Endothelial cell of umbilical vein (primary cell): Measurements from ENCODE around the gene GNGT2. TPM values are rescaled to one million over a fixed set of nuclear protein-coding genes. Genes with fewer than 3 reads are reported as not detected.

Source experiments
- BruUV-seq: library from RNA; stranded (reverse); fragments of 400-500 nt; replicated peaks from 2 replicates; lab custom pipeline; 2021; lab: Mats Ljungman, UMichigan
- CTCF ChIA-PET: fragments of 300-600, 350-600 bp; sonication (Branson Sonifier 250); formaldehyde crosslinking; loops from one replicate; lab custom pipeline; 2021; ENCODE audit warnings: antibody characterized with exemption, inconsistent platforms; lab: Charles Lee
- POLR2A ChIA-PET: fragments of 300-600, 350-600 bp; sonication (Branson Sonifier 250); formaldehyde crosslinking; loops from one replicate; lab custom pipeline; 2021; ENCODE audit warnings: antibody characterized with exemption, inconsistent platforms; lab: Charles Lee
- DNase-seq: peaks from one replicate; pipeline ENCODE4 v3.0.0-alpha.2; 2011; ENCODE audit warnings: low read depth, low spot score
- FAIRE-seq: peaks from 2 replicates; lab custom pipeline; 2011; peaks lifted over from hg19 to GRCh38; lab: Jason Lieb, UNC
- H2AFZ ChIP-seq: 2 replicates; pipeline ENCODE4 v1.6.0; 2012; ENCODE audit warnings: low read depth, low read length, control low read depth, inconsistent platforms
- H3K27ac ChIP-seq: 2 replicates; pipeline ENCODE4 v1.5.1; 2011; ENCODE audit warnings: low read depth, mild to moderate bottlenecking, control low read depth, low read length, moderate library complexity; ENCODE audit not compliant: insufficient read depth
- H3K27me3 ChIP-seq, 2 experiments: 2 replicates each; pipeline versions ENCODE4 v1.6.0 to v1.6.1; 2011; ENCODE audit warnings: low read length in 2 of 2, mixed read lengths in 1 of 2; ENCODE audit not compliant: control insufficient read depth in 2 of 2, insufficient read depth in 2 of 2
- H3K36me3 ChIP-seq, 2 experiments: 2 replicates in 1 of 2; 3 replicates in 1 of 2; pipeline ENCODE4 v1.5.1; 2011; ENCODE audit warnings: low read length in 2 of 2, mild to moderate bottlenecking in 1 of 2, moderate library complexity in 1 of 2; ENCODE audit not compliant: control insufficient read depth in 2 of 2, insufficient read depth in 2 of 2; ENCODE audit errors: extremely low read depth in 1 of 2
- H3K4me1 ChIP-seq: 3 replicates; pipeline ENCODE4 v1.5.1; 2011; ENCODE audit warnings: mild to moderate bottlenecking, low read length; ENCODE audit not compliant: control insufficient read depth, insufficient read depth; ENCODE audit errors: extremely low read depth
- H3K4me2 ChIP-seq: 2 replicates; pipeline ENCODE4 v1.6.1; 2011; ENCODE audit warnings: low read length, control low read depth, mixed read lengths; ENCODE audit not compliant: insufficient read depth
- H3K4me3 ChIP-seq, 3 experiments: fragments of 200-600 bp in 1 of 3; sonication (generic), shearing (Covaris generic) in 1 of 3; replicated peaks in 1 of 3; 2 replicates each; pipeline ENCODE4 v1.5.1; 2011 to 2016; ENCODE audit warnings: control low read depth in 3 of 3, low read length in 3 of 3, mild to moderate bottlenecking in 2 of 3, inconsistent platforms in 1 of 3, low read depth in 1 of 3, moderate library complexity in 1 of 3; ENCODE audit not compliant: insufficient read depth in 1 of 3
- H3K79me2 ChIP-seq: 2 replicates; pipeline ENCODE4 v1.6.0; 2012; ENCODE audit warnings: low read length, inconsistent platforms; ENCODE audit not compliant: control insufficient read depth, insufficient read depth
- H3K9ac ChIP-seq: replicated peaks from 2 replicates; pipeline ENCODE3; 2011; ENCODE audit warnings: low read length, control low read depth; ENCODE audit not compliant: insufficient read depth; ENCODE audit errors: extremely low read depth
- H3K9me1 ChIP-seq: replicated peaks from 3 replicates; pipeline ENCODE4 v1.6.0; 2011; ENCODE audit warnings: mild to moderate bottlenecking, low read length; ENCODE audit not compliant: control insufficient read depth, insufficient read depth; ENCODE audit errors: extremely low read depth
- H3K9me3 ChIP-seq: replicated peaks from 2 replicates; pipeline ENCODE4 v1.5.1; 2012; ENCODE audit warnings: low read length, inconsistent platforms; ENCODE audit not compliant: control insufficient read depth, insufficient read depth
- H4K20me1 ChIP-seq: replicated peaks from 2 replicates; pipeline ENCODE3; 2011; ENCODE audit warnings: mild to moderate bottlenecking, low read length; ENCODE audit not compliant: control insufficient read depth, insufficient read depth; ENCODE audit errors: extremely low read depth
- CTCF ChIP-seq, 2 donors: IDR thresholded peaks; 1 replicate in 1 of 2; 2 replicates in 1 of 2; pipeline ENCODE4 v1.5.1; 2011; ENCODE audit warnings: low read length in 2 of 2, mild to moderate bottlenecking in 2 of 2, moderate library complexity in 2 of 2, control low read depth in 1 of 2, inconsistent platforms in 1 of 2, low read depth in 1 of 2; ENCODE audit not compliant: insufficient read depth in 1 of 2; ENCODE audit errors: extremely low read depth in 1 of 2
- EZH2 ChIP-seq: IDR thresholded peaks from 2 replicates; pipeline ENCODE4 v1.6.1; 2012; ENCODE audit warnings: borderline replicate concordance, low read depth, mild to moderate bottlenecking, moderate library complexity, low read length, inconsistent platforms; ENCODE audit not compliant: severe bottlenecking
- FOS ChIP-seq: IDR thresholded peaks from 2 replicates; pipeline ENCODE4 v1.6.1; 2011; ENCODE audit warnings: mild to moderate bottlenecking, low read length, moderate library complexity, borderline replicate concordance; ENCODE audit not compliant: insufficient read depth
- GATA2 ChIP-seq: IDR thresholded peaks from 2 replicates; pipeline ENCODE4 v1.7.0; 2011; ENCODE audit warnings: low read depth, mild to moderate bottlenecking, moderate library complexity, mixed read lengths, low read length; ENCODE audit not compliant: insufficient read length, insufficient read depth
- MYC ChIP-seq: IDR thresholded peaks from one replicate; pipeline ENCODE4 v1.6.1; 2011; ENCODE audit warnings: mild to moderate bottlenecking, low read depth, low read length
- dilution Hi-C: fragments of 300-500 bp; cut with MboI; formaldehyde crosslinking; loops from one replicate; pipeline ENCODE4 v1.15.0; 2019; ENCODE audit warnings: low sequenced_read_pairs; ENCODE audit not compliant: extremely low pct_ligation_motif_present
- intact Hi-C: fragments of 100-400 bp; cut with micrococcal nuclease; formaldehyde crosslinking; loops from one replicate; pipeline ENCODE4 v1.10.0; 2022
- polyA plus RNA-seq, 4 experiments: library from polyadenylated mRNA; depleted of rRNA in 3 of 4; stranded (reverse) in 3 of 4; unstranded in 1 of 4; fragments of >200 nt; gene quantifications; 2 replicates each; pipeline versions ENCODE4 v1.2.1 to v1.2.3, GENCODE V29; 2011 to 2012; ENCODE audit warnings: missing spikeins in 1 of 4
- total RNA-seq: library from RNA; stranded (reverse); gene quantifications from 2 replicates; pipeline ENCODE4 v1.2.3, GENCODE V29; 2021

The GNGT2 gene
- total and polyA plus RNA-seq, 2 donors (not counting 3 experiments of a cell fraction or from before 2014, with no cell fraction given): 2.8 to 3.8 TPM

GRCh38 chr17:49229076-49229804, 18.9 kb upstream of the GNGT2 start:
- Histone ChIP-seq H3K4me1 (peaks cover 12% of the 10 kb centered on the region), H3K27me3 (peaks cover 14% of the 10 kb centered on the region in 2 experiments), H3K9ac (no peak overlapping the region), H3K9me1 (no peaks in the 10 kb centered on the region), H3K4me3 (no peak overlapping the region), H3K79me2 (no peaks in the 10 kb centered on the region), H4K20me1 (no peaks in the 10 kb centered on the region), H3K4me2 (no peak overlapping the region), H3K36me3 (no peaks in the 10 kb centered on the region), H3K9me3 (no peaks in the 10 kb centered on the region), H2AFZ (no peak overlapping the region), H3K27ac (no peak overlapping the region)
- CTCF ChIA-PET: interaction anchor here (1.0 to 13.3 kb wide), 9 partner anchors 12 to 68 kb away, joined by 3 to 212 read pairs (median 14); partner anchors contain the start of genes ABI3 and GNGT2
- dilution Hi-C loops (no loop called here), intact Hi-C loops (loop anchor here (5.0 kb wide), 1 partner anchor 192 kb away; no protein-coding TSS in a partner anchor)
- POLR2A ChIA-PET: no interaction called here
- FAIRE-seq: no peak
- no TSS peak for BruUV-seq
- no peak for TF ChIP-seq FOS
- DNase-seq: no peak

- H3K79me2 ChIP-seq: no peaks in the 10 kb centered on the region
- POLR2A ChIA-PET: no interaction called here
- dilution Hi-C loops: no loop called here
- H3K9me1 ChIP-seq: no peaks in the 10 kb centered on the region
- intact Hi-C loops: loop anchor here (1.0 to 5.0 kb wide), 3 partner anchors 47 to 190 kb away; no protein-coding TSS in a partner anchor
- H3K9ac ChIP-seq: no peak overlapping the region
- no peak overlapping the region for H3K4me2 ChIP-seq
- H3K4me3 ChIP-seq: no peak overlapping the region
- H3K36me3 ChIP-seq: no peaks in the 10 kb centered on the region
- H3K9me3 ChIP-seq: no peaks in the 10 kb centered on the region
- TF ChIP-seq CTCF (IDR thresholded peaks at IDR 0.05; ENCODE audit: extremely low read depth in 1 of 2, insufficient read depth in 1 of 2, low read depth in 1 of 2, low read length in 2 of 2): peak; percentile 84 to 91
- no peak for TF ChIP-seq EZH2
- peak; percentile 74 for TF ChIP-seq GATA2
- TF ChIP-seq MYC: no peak
- DNase-seq: peak; percentile 66
- H2AFZ ChIP-seq: no peak overlapping the region
- H3K4me1 ChIP-seq: peaks cover 21% of the 10 kb centered on the region
- peak; percentile 94 for FAIRE-seq
- BruUV-seq: no TSS peak
- no peaks in the 10 kb centered on the region for H4K20me1 ChIP-seq
- H3K27me3 ChIP-seq: peaks cover 16 to 22% of the 10 kb centered on the region in 2 experiments
- no peak overlapping the region for H3K27ac ChIP-seq
- CTCF ChIA-PET: interaction anchor here (0.5 to 13.3 kb wide), 15 partner anchors 9 to 228 kb away, joined by 3 to 212 read pairs (median 5); partner anchors contain the start of genes ABI3 and GNGT2
These were observed 17.3 kb upstream of the GNGT2 start for GRCh38 chr17:49227436-49228261.
